HG03139 (cell line): ENCODE results near the gene RTBDN.
"Not testable (repeated sequence)": the region's sequence is repeated elsewhere in the genome, so short reads cannot be mapped to it uniquely, and the experiment has no call there.

Experiments used
- ATAC-seq: cut with Tn5 transposase; IDR thresholded peaks from one replicate; pipeline ENCODE4 v1.9.1; 2021; ENCODE audit not compliant: unreplicated experiment

The RTBDN gene

DNA sequence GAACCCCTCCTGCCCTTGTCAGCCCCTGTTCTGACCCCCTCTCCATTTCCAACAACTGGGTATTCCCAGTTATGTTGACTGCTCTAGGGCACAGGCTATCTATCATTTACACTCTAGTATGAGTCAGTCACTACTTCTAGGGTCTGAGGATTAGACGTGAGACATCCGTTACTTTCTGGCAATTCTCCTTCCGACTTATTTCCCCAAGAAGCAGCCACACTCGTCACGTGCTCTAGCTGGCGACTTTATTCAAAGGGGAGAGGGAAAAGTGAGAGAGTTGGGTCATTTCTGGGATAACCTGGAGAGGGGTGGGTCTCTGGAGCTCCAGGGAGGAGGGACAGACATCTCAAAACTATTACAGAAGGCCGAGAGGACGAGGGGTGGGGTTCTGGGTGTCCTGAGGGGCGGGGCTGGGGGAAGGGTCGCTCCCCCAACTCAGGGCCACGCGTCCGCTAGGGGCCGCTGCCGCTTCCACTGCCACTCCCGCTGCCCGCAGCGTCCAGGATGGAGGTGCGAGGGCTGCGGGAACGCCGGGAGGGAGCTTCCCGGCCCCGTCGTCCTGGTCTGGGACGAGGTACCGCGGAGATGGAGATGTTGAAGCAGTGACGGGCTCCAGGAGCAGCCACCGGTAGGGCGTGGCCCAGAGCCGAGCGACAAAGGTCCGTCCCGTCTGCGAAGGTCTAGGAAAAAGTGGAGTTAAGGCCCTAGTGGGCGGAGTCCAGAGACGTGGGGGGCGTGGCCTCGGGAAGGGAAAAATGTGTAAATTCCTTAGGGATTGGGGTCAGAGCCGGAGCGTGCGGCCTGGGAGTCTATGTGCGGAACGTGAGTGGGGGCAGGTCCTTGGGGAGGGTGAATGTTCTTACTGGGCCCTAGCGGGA, 8.9 kb downstream of the RTBDN start:
- no peak for ATAC-seq

GRCh38 chr19:12821761-12822160, 12.6 kb downstream of the RTBDN start:
- ATAC-seq: no peak

- not testable (repeated sequence) for ATAC-seq
Observed at GRCh38 chr19:12817810-12818209, 16.6 kb downstream of the RTBDN start.

GRCh38 chr19:12817188-12817587, 17.2 kb downstream of the RTBDN start:
- ATAC-seq: not testable (repeated sequence)

DNA sequence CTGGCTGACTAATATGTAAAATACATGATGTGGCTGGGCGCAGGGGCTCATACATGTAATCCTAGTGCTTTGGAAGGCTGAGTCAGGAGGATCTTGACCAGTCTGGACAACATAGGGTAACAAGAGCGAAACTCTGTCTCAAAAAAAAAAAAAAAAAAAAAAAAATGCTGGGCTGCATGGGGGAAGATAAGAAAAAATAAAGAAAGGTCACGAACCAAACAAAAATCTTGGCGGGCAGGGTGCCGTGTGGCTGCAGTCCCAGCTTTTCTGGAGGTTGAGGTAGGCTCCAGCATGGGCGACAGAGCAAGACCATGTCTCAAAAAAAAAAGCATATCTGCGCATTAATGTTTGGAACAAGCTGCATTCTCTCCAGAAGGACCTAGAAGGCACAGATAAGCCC, 19.3 kb downstream of the RTBDN start:
- no peak for ATAC-seq

- peak; percentile 74 for ATAC-seq
Observed at GRCh38 chr19:12806242-12807081, 27.9 kb downstream of the RTBDN start, which contains the start of gene RNASEH2A. Gene RNASEH2A (plus strand): TSS chr19:12806584. CDS start chr19:12806674, 90 bp downstream.

DNA sequence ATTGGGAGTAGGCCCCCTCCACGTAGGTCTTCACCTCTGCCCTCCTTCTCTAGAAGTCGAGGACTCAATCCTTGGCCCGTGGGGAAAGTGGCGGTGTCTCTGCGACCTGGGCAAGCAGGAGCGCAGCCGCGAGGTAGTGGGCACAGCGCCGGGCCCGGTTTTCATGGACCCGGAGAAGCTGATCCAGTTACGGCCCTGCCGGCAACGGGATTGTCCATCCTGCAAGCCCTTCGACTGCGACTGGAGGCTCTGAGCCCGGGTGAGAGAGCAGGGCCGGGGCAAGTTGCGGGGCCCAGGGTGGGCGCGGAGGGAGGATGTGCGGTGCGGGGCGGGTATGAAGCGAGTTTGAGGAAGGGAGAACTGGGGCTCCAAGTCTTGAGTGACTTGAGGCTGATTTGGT, 30.3 kb downstream of the RTBDN start:
- no peak for ATAC-seq

DNA sequence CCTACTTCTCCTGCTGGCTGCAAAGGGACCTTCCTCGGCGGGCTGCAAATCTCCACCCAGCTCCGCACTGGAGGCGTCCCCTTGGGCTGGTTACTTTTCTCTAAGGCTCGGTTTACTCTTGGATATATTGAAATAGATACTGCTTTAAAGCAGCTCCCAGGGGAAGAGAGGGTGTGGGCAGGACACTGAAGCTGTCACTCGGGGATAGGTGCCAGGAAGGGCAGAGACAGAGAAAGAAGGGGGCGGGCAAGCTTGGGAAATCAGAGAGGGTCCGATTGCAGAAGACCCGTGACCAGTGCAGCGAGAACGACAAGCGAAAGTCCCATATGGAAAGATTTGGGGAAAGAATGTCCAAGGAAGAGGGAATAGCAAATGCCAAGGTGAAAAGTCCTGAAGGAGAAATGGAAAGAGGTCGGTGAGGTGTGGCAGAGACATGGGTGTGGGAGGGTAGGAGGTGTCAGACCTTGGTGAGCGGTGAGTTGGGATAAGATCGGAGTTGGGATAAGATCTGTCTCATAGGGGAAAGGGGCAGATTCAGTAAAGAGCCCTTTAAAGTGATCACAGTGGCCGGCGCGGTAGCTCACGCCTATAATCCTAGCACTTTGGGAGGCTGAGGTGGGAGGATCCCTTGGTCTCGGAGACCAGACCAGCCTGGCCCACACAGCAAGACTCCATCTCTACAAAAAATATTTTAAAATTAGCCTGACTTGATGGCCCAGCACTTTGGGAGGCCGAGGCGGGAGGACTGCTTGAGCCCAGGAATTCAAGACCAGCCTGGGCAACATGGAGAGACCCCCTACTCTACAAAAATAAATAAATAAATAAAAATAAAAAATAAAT, 31.9 kb downstream of the RTBDN start:
- no peak for ATAC-seq

- no peak for ATAC-seq
Observed at GRCh38 chr19:12801466-12802266, 32.7 kb downstream of the RTBDN start, which contains the start of the genes PRDX2 and THSD8. Gene PRDX2 (minus strand): TSS chr19:12801800. CDS start chr19:12801261, 539 bp downstream. Gene THSD8 (plus strand): TSS chr19:12802069. CDS start chr19:12802072, 3 bp downstream.

GRCh38 chr19:12800923-12801465, 33.4 kb downstream of the RTBDN start:
- no peak for ATAC-seq

DNA sequence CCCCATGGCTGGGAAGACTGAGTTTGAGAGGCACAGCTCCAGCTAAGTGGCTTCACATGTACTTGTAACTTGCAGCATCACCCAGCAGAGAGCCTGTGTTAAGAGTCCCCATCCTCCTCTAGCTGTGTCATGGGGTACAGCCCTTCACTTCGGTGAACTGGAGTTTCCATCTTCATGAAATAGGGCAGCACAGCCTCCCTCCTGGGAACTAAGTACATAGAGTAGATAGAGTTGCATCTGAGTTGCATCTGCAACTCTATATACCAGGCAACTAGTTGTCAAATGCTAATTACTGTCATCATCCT, 34.0 kb downstream of the RTBDN start:
- ATAC-seq: no peak

- no peak for ATAC-seq
Observed at GRCh38 chr19:12799742-12800465, 34.5 kb downstream of the RTBDN start.

- ATAC-seq: not testable (repeated sequence)
Observed at GRCh38 chr19:12797607-12798006, 36.8 kb downstream of the RTBDN start.

GRCh38 chr19:12797141-12797587, 37.2 kb downstream of the RTBDN start:
- ATAC-seq: no peak

DNA sequence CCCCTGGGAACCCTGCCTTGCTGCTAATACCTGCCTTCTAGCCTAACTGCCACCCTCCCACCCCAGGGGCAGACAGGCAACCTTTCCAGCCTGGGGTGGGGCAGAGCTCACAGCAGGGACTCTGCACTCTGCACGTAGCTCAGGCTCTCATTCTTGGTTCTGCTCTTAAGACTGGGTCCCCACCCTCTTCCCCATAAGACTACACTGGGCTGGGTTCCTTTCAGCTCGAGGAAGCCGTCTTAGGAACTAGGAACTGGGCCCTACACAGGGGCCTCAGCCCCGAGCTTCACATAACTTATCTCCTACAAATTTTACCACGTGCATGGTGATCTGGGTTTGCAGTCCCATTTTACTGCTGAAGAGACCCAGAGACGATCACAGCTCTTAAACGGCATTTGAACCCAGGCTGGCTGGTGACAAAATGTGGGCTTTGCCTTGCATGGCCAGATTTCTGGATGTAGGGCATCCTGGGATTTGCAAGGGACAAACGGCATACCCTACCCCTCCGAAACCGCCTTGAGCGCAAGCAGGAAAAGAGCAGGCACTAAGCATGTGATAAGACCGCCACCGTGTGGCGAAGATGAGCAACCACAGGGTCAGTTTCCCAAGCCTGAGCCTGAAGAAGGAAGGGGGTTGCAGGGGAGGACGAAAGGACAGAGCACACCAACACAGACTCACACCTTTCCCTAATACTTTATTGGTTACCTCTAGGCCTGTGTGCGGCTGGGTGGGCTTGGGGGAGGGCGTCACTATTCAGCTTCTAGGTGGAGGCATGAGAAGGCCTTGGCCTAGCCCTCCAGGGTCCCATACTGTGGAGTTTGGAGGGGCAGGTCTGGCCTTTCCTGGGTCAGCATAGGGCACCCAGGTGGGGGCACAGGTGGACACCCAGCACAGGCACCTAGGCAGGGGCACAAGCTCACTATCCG, 38.0 kb downstream of the RTBDN start:
- ATAC-seq: no peak

GRCh38 chr19:12794971-12795381, 39.4 kb downstream of the RTBDN start:
- ATAC-seq: no peak

- no peak for ATAC-seq
Observed at GRCh38 chr19:12794196-12794941, 40.0 kb downstream of the RTBDN start.
